Liver (tissue), 9 donors: ENCODE results near the gene PRIMPOL. TPM values are rescaled to one million over a fixed set of nuclear protein-coding genes. Genes with fewer than 3 reads are reported as not detected.
"Not testable (repeated sequence)": the region's sequence is repeated elsewhere in the genome, so short reads cannot be mapped to it uniquely, and the experiment has no call there.

Experiments
- DNase-seq: peaks from one replicate; pipeline ENCODE4 v3.0.0-alpha.2; 2017; ENCODE audit warnings: low spot score
- H3K27ac ChIP-seq, 2 donors: one replicate each; pipeline ENCODE4 v1.7.0; 2013; ENCODE audit warnings: inconsistent platforms in 2 of 2, low read length in 2 of 2, control low read depth in 1 of 2, low read depth in 1 of 2, mild to moderate bottlenecking in 1 of 2
- H3K27me3 ChIP-seq, 4 donors: one replicate each; pipeline versions ENCODE4 v1.6.1 to v1.7.0; 2013; ENCODE audit warnings: low read length in 3 of 4, inconsistent platforms in 1 of 4, mild to moderate bottlenecking in 1 of 4, moderate library complexity in 1 of 4; ENCODE audit not compliant: control insufficient read depth in 4 of 4, insufficient read depth in 4 of 4
- H3K36me3 ChIP-seq, 4 donors: one replicate each; pipeline versions ENCODE4 v1.6.1 to v1.7.0; 2013; ENCODE audit warnings: low read length in 3 of 4, mild to moderate bottlenecking in 3 of 4, low read depth in 1 of 4, moderate library complexity in 1 of 4; ENCODE audit not compliant: control insufficient read depth in 4 of 4, insufficient read depth in 3 of 4
- H3K4me1 ChIP-seq, 4 donors: one replicate each; pipeline versions ENCODE4 v1.6.1 to v1.7.0; 2013; ENCODE audit warnings: low read length in 3 of 4, mild to moderate bottlenecking in 3 of 4, moderate library complexity in 1 of 4; ENCODE audit not compliant: control insufficient read depth in 4 of 4, insufficient read depth in 4 of 4
- H3K4me3 ChIP-seq, 3 donors: one replicate each; pipeline versions ENCODE4 v1.6.1 to v1.7.0; 2013; ENCODE audit warnings: low read length in 3 of 3, control low read depth in 1 of 3, low read depth in 1 of 3, mild to moderate bottlenecking in 1 of 3
- H3K9ac ChIP-seq, 2 donors: one replicate each; pipeline ENCODE4 v1.7.0; 2013; ENCODE audit warnings: low read length in 2 of 2, mild to moderate bottlenecking in 2 of 2, moderate library complexity in 2 of 2, control low read depth in 1 of 2, low read depth in 1 of 2
- H3K9me3 ChIP-seq, 4 donors: one replicate each; pipeline versions ENCODE4 v1.6.1 to v1.7.0; 2013; ENCODE audit warnings: low read length in 3 of 4; ENCODE audit not compliant: control insufficient read depth in 4 of 4
- ATF3 ChIP-seq: IDR thresholded peaks from 2 replicates; pipeline ENCODE4 v1.6.1; 2016; ENCODE audit warnings: antibody characterized with exemption
- EGR1 ChIP-seq, 2 donors: IDR thresholded peaks; 2 replicates each; pipeline ENCODE4 v1.6.1; 2016 to 2018; ENCODE audit warnings: antibody characterized with exemption in 2 of 2, low read depth in 2 of 2
- FOXA2 ChIP-seq: IDR thresholded peaks from 2 replicates; pipeline ENCODE4 v1.6.1; 2016; ENCODE audit warnings: antibody characterized with exemption
- GABPA ChIP-seq, 2 donors: IDR thresholded peaks in 1 of 2; conservative IDR thresholded peaks in 1 of 2; 2 replicates each; pipeline ENCODE4 v1.6.1; 2016; ENCODE audit warnings: antibody characterized with exemption in 2 of 2, mild to moderate bottlenecking in 1 of 2, moderate library complexity in 1 of 2
- HNF4A ChIP-seq, 2 donors: conservative IDR thresholded peaks; 2 replicates each; pipeline ENCODE4 v1.6.1; 2016; ENCODE audit warnings: antibody characterized with exemption in 2 of 2, mild to moderate bottlenecking in 2 of 2
- HNF4G ChIP-seq: IDR thresholded peaks from 2 replicates; pipeline ENCODE4 v1.6.1; 2016; ENCODE audit warnings: antibody characterized with exemption
- MAX ChIP-seq: IDR thresholded peaks from 2 replicates; pipeline ENCODE4 v1.6.1; 2016; ENCODE audit warnings: antibody characterized with exemption
- NR2F2 ChIP-seq: IDR thresholded peaks from 2 replicates; pipeline ENCODE4 v1.6.1; 2016; ENCODE audit warnings: antibody characterized with exemption
- REST ChIP-seq: IDR thresholded peaks from 2 replicates; pipeline ENCODE4 v1.6.1; 2016; ENCODE audit warnings: antibody characterized with exemption, mild to moderate bottlenecking
- RXRA ChIP-seq, 2 donors: IDR thresholded peaks; 2 replicates each; pipeline ENCODE4 v1.6.1; 2017 to 2018; ENCODE audit warnings: antibody characterized with exemption in 2 of 2, mild to moderate bottlenecking in 1 of 2
- SP1 ChIP-seq: IDR thresholded peaks from 2 replicates; pipeline ENCODE4 v1.6.1; 2018; ENCODE audit warnings: antibody characterized with exemption, mild to moderate bottlenecking
- WGBS: extraction: QIAGEN DNeasy Blood & Tissue Kit; methylation state at CpG from one replicate; pipeline ENCODE4 v1.1.7; 2013; 5-methylcytosine and 5-hydroxymethylcytosine counted together
- polyA plus RNA-seq, 2 donors: library from polyadenylated mRNA; stranded (reverse) in 1 of 2; unstranded in 1 of 2; fragments of 200-250 nt in 1 of 2; fragments of >200 nt in 1 of 2; fragmentation: Nextera tagmentation in 1 of 2; extraction: Ambion mirVana in 1 of 2; gene quantifications; one replicate each; pipeline versions ENCODE4 v1.2.1 to v1.2.3, GENCODE V29; 2013 to 2015
- total RNA-seq, 2 donors: library from RNA; depleted of rRNA; stranded (reverse); fragments of >200 nt; gene quantifications; one replicate each; pipeline ENCODE4 v1.2.3, GENCODE V29; 2014
- donor health status: healthy.
- donor health status: healthy.
- donor health status: healthy.
- donor health status: healthy.
- donor health status: healthy.

The PRIMPOL gene
- total and polyA plus RNA-seq, 4 donors = 2.2 to 7.3 (median 5.5) TPM

- no peaks in the 10 kb centered on the region for H3K27me3 ChIP-seq
- no peak for DNase-seq
- no peak for TF ChIP-seq NR2F2
- TF ChIP-seq SP1 = no peak
- TF ChIP-seq RXRA (IDR thresholded peaks at IDR 0.05) = no peak
- TF ChIP-seq MAX = no peak
- no peak for TF ChIP-seq GABPA (IDR thresholded peaks at IDR 0.05 in 1 of 2, conservative IDR thresholded peaks at IDR 0.05 in 1 of 2)
- no peaks in the 10 kb centered on the region for H3K4me1 ChIP-seq
- 91% methylated on average over 2 of the region's 2 CpGs for WGBS
- H3K4me3 ChIP-seq = no peak overlapping the region
- no peak overlapping the region for H3K27ac ChIP-seq
- no peak overlapping the region for H3K9ac ChIP-seq
- H3K9me3 ChIP-seq = peaks cover 0 to 5% (median 0%) of the 10 kb centered on the region in 4 donors
- no peaks in the 10 kb centered on the region for H3K36me3 ChIP-seq
Observed at GRCh38 chr4:184613405-184613804, 36.1 kb upstream of the PRIMPOL start.

GRCh38 chr4:184614509-184614908 lies 35.0 kb upstream of the PRIMPOL start:
- Histone ChIP-seq H3K9ac (no peak overlapping the region), H3K27me3 (no peaks in the 10 kb centered on the region), H3K9me3 (peaks cover 0 to 5% (median 0%) of the 10 kb centered on the region in 4 donors), H3K4me3 (no peak overlapping the region), H3K4me1 (no peaks in the 10 kb centered on the region), H3K27ac (no peak overlapping the region), H3K36me3 (no peaks in the 10 kb centered on the region)
- no peak for TF ChIP-seq NR2F2
- no peak for TF ChIP-seq HNF4A (conservative IDR thresholded peaks at IDR 0.05)
- no peak for TF ChIP-seq HNF4G
- TF ChIP-seq REST = no peak
- TF ChIP-seq FOXA2 = no peak
- no peak for TF ChIP-seq EGR1 (IDR thresholded peaks at IDR 0.05; ENCODE audit: low read depth in 2 of 2)
- no peak for TF ChIP-seq ATF3
- no peak for TF ChIP-seq MAX
- 95% methylated on average over 3 of the region's 3 CpGs for WGBS
- no peak for DNase-seq

- not testable (repeated sequence) for H3K27ac ChIP-seq, H3K9me3 ChIP-seq, H3K27me3 ChIP-seq, H3K4me1 ChIP-seq, DNase-seq, H3K36me3 ChIP-seq, H3K4me3 ChIP-seq, H3K9ac ChIP-seq
- 88% methylated on average over 2 of the region's 2 CpGs for WGBS
Observed at GRCh38 chr4:184616168-184616567, 33.4 kb upstream of the PRIMPOL start.
